Panc1 (cell line): ENCODE results near the gene CEBPZ. TPM values are rescaled to one million over a fixed set of nuclear protein-coding genes. Genes with fewer than 3 reads are reported as not detected.

Experiments used
- ATAC-seq: fragments of 200-7000 bp; cut with Tn5 transposase; 2 replicates; pipeline ENCODE4 v1.9.1; 2020; ENCODE audit warnings: mild to moderate bottlenecking, moderate library complexity
- BruUV-seq: library from RNA; stranded (reverse); fragments of 400-500 nt; replicated peaks from 2 replicates; lab custom pipeline; 2021; lab: Mats Ljungman, UMichigan
- CTCF ChIA-PET: fragments of 300-600 bp; sonication (Branson Sonifier 250); formaldehyde crosslinking; loops from one replicate; lab custom pipeline; 2022; ENCODE audit warnings: antibody characterized with exemption; lab: Charles Lee
- POLR2A ChIA-PET: fragments of 300-600 bp; sonication (Branson Sonifier 250); formaldehyde crosslinking; loops from one replicate; lab custom pipeline; 2022; ENCODE audit warnings: antibody characterized with exemption; lab: Charles Lee
- DNase-seq: peaks from one replicate; pipeline ENCODE4 v3.0.0-alpha.2; 2010; ENCODE audit warnings: low read depth, low spot score
- H3K27ac ChIP-seq: 2 replicates; pipeline ENCODE4 v1.5.1; 2011; ENCODE audit warnings: mild to moderate bottlenecking, low read length, inconsistent platforms
- H3K27me3 ChIP-seq: fragments of 200-500 bp; sonication (Bioruptor generic); 2 replicates; pipeline ENCODE4 v1.6.0; 2014; ENCODE audit warnings: low read length, inconsistent platforms; ENCODE audit not compliant: control insufficient read depth, insufficient read depth
- H3K36me3 ChIP-seq: fragments of 200-500 bp; sonication (Bioruptor generic); 2 replicates; pipeline ENCODE4 v1.5.1; 2014; ENCODE audit warnings: inconsistent platforms, mild to moderate bottlenecking, low read length, moderate library complexity; ENCODE audit not compliant: control insufficient read depth, insufficient read depth
- H3K4me1 ChIP-seq: 2 replicates; pipeline ENCODE4 v1.5.1; 2011; ENCODE audit warnings: inconsistent platforms, mild to moderate bottlenecking, low read length, moderate library complexity; ENCODE audit not compliant: control insufficient read depth, insufficient read depth
- H3K4me3 ChIP-seq, 2 experiments: 2 replicates each; pipeline ENCODE4 v1.5.1; 2011 to 2012; ENCODE audit warnings: low read depth in 2 of 2, low read length in 2 of 2, mild to moderate bottlenecking in 2 of 2, inconsistent platforms in 1 of 2, moderate library complexity in 1 of 2
- H3K9me3 ChIP-seq: fragments of 200-500 bp; sonication (Bioruptor generic); 2 replicates; pipeline ENCODE4 v1.5.1; 2014; ENCODE audit warnings: low read depth, mild to moderate bottlenecking, inconsistent platforms, low read length, moderate library complexity; ENCODE audit not compliant: control insufficient read depth, insufficient read depth
- CTCF ChIP-seq: fragments of 450-650 bp; IDR thresholded peaks from 2 replicates; pipeline ENCODE4 v1.5.1; 2017; ENCODE audit warnings: mild to moderate bottlenecking
- POLR2AphosphoS5 ChIP-seq: IDR thresholded peaks from 2 replicates; pipeline ENCODE4 v1.6.1; 2012; ENCODE audit warnings: mild to moderate bottlenecking, low read depth, low read length, moderate library complexity
- REST ChIP-seq, 2 experiments: IDR thresholded peaks; 2 replicates each; pipeline ENCODE4 v1.6.1; 2011 to 2012; ENCODE audit warnings: low read depth in 2 of 2, control low read depth in 1 of 2, low read length in 1 of 2, mild to moderate bottlenecking in 1 of 2, moderate library complexity in 1 of 2; ENCODE audit not compliant: insufficient read depth in 1 of 2
- SIN3A ChIP-seq: IDR thresholded peaks from 2 replicates; pipeline ENCODE4 v1.6.1; 2012; ENCODE audit warnings: low read depth, mild to moderate bottlenecking, low read length, moderate library complexity, borderline replicate concordance; ENCODE audit not compliant: insufficient read depth
- TCF7L2 ChIP-seq: IDR thresholded peaks from 2 replicates; pipeline ENCODE4 v1.6.1; 2011; ENCODE audit warnings: mild to moderate bottlenecking, low read depth, low read length, inconsistent platforms
- in situ Hi-C: cut with HindIII; loops from 2 replicates; pipeline ENCODE4 v1.10.0; 2016; ENCODE audit warnings: low sequenced_read_pairs, low pct_unique_long_range_greater_than_20kb
- intact Hi-C: fragments of 100-400 bp; cut with micrococcal nuclease; formaldehyde crosslinking; loops from one replicate; pipeline ENCODE4 v1.10.0; 2022; ENCODE audit not compliant: unreplicated experiment
- total RNA-seq: library from RNA; stranded (reverse); gene quantifications from one replicate; pipeline ENCODE4 v1.2.1, GENCODE V29; 2021; ENCODE audit not compliant: unreplicated experiment

Gene CEBPZ
- total RNA-seq, 1 experiment from 2014 or later = 63.8 TPM

- H3K27ac ChIP-seq = peak overlapping the region; percentile 87
- ChIA-PET POLR2A (interaction anchor here (0.6 kb wide), 1 partner anchor 64 kb away, joined by 3 read pairs; no protein-coding TSS in a partner anchor), CTCF (no interaction called here)
- no peaks in the 10 kb centered on the region for H3K27me3 ChIP-seq
- no peak for TF ChIP-seq REST (IDR thresholded peaks at IDR 0.05; ENCODE audit: insufficient read depth in 1 of 2, low read depth in 2 of 2, low read length in 1 of 2)
- no peak for TF ChIP-seq TCF7L2
- TF ChIP-seq SIN3A = no peak
- no peak for TF ChIP-seq POLR2AphosphoS5
- no peak for TF ChIP-seq CTCF
- peaks cover 16% of the 10 kb centered on the region for H3K4me1 ChIP-seq
- DNase-seq (no peak), ATAC-seq (no peak)
- peaks cover 22% of the 10 kb centered on the region for H3K36me3 ChIP-seq
- in situ Hi-C loops = no loop called here
- no peaks in the 10 kb centered on the region for H3K9me3 ChIP-seq
- H3K4me3 ChIP-seq = peak overlapping the region; percentile 64 to 90
- no TSS peak for BruUV-seq
- intact Hi-C loops = loop anchor here (10.0 kb wide), 1 partner anchor 68 kb away; no protein-coding TSS in a partner anchor
Observed at GRCh38 chr2:37232131-37232933, 936 bp upstream of the CEBPZ start.

GRCh38 chr2:37230581-37230980 is 815 bp downstream of the CEBPZ start:
- Histone ChIP-seq H3K36me3 (peaks cover 26% of the 10 kb centered on the region), H3K27me3 (no peaks in the 10 kb centered on the region), H3K27ac (peak overlapping the region; percentile 87), H3K4me1 (peaks cover 16% of the 10 kb centered on the region), H3K9me3 (no peaks in the 10 kb centered on the region), H3K4me3 (peak overlapping the region; percentile 64 to 90)
- ChIA-PET POLR2A (no interaction called here), CTCF (no interaction called here)
- no TSS peak for BruUV-seq
- DNase-seq (no peak), ATAC-seq (no peak)
- intact Hi-C loops (loop anchor here (10.0 kb wide), 1 partner anchor 66 kb away; no protein-coding TSS in a partner anchor), in situ Hi-C loops (no loop called here)
- TF ChIP-seq CTCF = no peak
- no peak for TF ChIP-seq POLR2AphosphoS5
- no peak for TF ChIP-seq SIN3A
